Measurements from ENCODE around the gene FOXP1. TPM values are rescaled to one million over a fixed set of nuclear protein-coding genes. Genes with fewer than 3 reads are reported as not detected.

FOXP1 gene
- total and polyA plus RNA-seq, 2 donors (not counting 1 experiment from before 2014, with no cell fraction given) = 70.3 to 101 TPM

DNA sequence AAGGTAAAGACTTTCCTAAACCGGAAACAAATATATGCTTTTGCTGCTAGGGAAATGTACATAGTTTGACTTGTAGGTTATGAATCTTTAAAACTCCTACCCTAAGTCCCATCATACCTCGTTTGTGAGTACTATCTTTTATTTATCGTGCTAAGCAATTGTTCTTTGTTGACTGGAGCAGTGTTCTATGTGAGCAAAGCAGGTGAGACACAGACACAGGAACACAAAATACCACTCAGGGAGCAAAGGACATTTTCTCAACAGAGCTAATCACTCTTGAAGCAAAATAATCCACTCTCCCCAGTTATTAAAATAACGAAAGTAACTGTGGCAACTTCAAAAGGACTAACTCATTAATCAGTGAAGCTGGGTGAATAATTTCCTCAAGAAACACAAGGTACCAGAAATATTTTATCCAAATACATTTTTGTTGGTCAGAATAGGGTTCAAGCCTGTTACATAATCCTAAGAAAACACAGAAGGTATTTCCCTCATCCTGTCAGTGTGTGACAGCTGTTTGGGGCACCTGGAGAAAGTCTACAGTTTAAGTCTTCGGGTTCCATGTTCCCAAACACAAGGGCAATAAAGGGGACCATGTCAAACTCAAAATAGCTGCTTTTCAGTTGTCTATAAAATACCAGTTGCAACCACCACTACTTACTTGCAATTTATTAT lies 407.7 kb downstream of the FOXP1 start:
- H3K36me3 ChIP-seq (ENCODE audit: control insufficient read depth, insufficient read depth, low read length) = no peaks in the 10 kb centered on the region
- no peaks in the 10 kb centered on the region for H3K9me3 ChIP-seq (ENCODE audit: control insufficient read depth, insufficient read depth, low read depth, low read length)
- H2AFZ ChIP-seq (ENCODE audit: low read length) = no peak overlapping the region
- peaks cover 7% of the 10 kb centered on the region for H3K4me1 ChIP-seq (ENCODE audit: control insufficient read depth, extremely low read depth, insufficient read depth, low read length)
- no peaks in the 10 kb centered on the region for H3K27me3 ChIP-seq (ENCODE audit: control insufficient read depth, insufficient read depth, low read length)
- H4K20me1 ChIP-seq (ENCODE audit: control insufficient read depth, extremely low read depth, insufficient read depth, low read length) = no peaks in the 10 kb centered on the region
- no peak for TF ChIP-seq EZH2 (IDR thresholded peaks at IDR 0.05; ENCODE audit: low read length, missing control alignments)
- TF ChIP-seq, protein P1, sequence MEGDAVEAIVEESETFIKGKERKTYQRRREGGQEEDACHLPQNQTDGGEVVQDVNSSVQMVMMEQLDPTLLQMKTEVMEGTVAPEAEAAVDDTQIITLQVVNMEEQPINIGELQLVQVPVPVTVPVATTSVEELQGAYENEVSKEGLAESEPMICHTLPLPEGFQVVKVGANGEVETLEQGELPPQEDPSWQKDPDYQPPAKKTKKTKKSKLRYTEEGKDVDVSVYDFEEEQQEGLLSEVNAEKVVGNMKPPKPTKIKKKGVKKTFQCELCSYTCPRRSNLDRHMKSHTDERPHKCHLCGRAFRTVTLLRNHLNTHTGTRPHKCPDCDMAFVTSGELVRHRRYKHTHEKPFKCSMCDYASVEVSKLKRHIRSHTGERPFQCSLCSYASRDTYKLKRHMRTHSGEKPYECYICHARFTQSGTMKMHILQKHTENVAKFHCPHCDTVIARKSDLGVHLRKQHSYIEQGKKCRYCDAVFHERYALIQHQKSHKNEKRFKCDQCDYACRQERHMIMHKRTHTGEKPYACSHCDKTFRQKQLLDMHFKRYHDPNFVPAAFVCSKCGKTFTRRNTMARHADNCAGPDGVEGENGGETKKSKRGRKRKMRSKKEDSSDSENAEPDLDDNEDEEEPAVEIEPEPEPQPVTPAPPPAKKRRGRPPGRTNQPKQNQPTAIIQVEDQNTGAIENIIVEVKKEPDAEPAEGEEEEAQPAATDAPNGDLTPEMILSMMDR (conservative IDR thresholded peaks at IDR 0.05 in 1 of 2, IDR thresholded peaks at IDR 0.05 in 1 of 2; ENCODE audit: low read depth in 1 of 2, low read length in 2 of 2) = no peak
- H3K79me2 ChIP-seq (ENCODE audit: control insufficient read depth, insufficient read depth, low read length) = no peaks in the 10 kb centered on the region
- no peak overlapping the region for H3K9ac ChIP-seq (ENCODE audit: insufficient read depth, low read length)
- DNase-seq (ENCODE audit: low read depth in 2 of 2) = peak in 1 of 2 donors; percentile 42
- H3K27ac ChIP-seq (ENCODE audit: insufficient read depth, low read length) = no peak overlapping the region
- no peak overlapping the region for H3K4me2 ChIP-seq (ENCODE audit: extremely low read depth, insufficient read depth, low read length)
- H3K4me3 ChIP-seq (replicated peaks in 1 of 4; ENCODE audit: control extremely low read depth in 1 of 4, insufficient read depth in 1 of 4, low read depth in 3 of 4, low read length in 4 of 4) = no peak overlapping the region

DNA sequence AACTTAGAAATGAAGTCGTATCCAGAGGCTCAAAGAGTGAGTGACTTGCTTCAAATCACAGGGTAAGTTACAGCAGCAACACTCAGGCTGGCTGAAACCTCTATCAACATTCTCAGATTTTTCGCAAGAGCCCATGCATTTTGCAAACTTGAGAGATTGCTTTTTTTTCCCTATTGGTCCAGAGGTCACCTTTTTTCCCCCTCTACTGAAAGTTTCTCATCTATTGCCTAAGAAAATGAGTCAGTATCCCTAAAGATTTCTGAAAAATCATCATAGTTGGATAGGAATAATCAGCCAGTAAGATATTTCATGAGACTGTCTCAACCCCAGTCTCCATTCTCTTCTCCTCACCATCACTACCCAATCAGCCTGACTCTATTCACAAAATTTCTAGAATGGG lies 410.6 kb downstream of the FOXP1 start:
- Histone ChIP-seq H3K36me3 (ENCODE audit: control insufficient read depth, insufficient read depth, low read length) (no peaks in the 10 kb centered on the region), H3K9me3 (ENCODE audit: control insufficient read depth, insufficient read depth, low read depth, low read length) (no peaks in the 10 kb centered on the region), H3K79me2 (ENCODE audit: control insufficient read depth, insufficient read depth, low read length) (no peaks in the 10 kb centered on the region), H3K4me2 (ENCODE audit: extremely low read depth, insufficient read depth, low read length) (no peak overlapping the region), H3K9ac (ENCODE audit: insufficient read depth, low read length) (no peak overlapping the region), H3K27ac (ENCODE audit: insufficient read depth, low read length) (peak overlapping the region; percentile 49), H4K20me1 (ENCODE audit: control insufficient read depth, extremely low read depth, insufficient read depth, low read length) (no peaks in the 10 kb centered on the region), H3K4me1 (ENCODE audit: control insufficient read depth, extremely low read depth, insufficient read depth, low read length) (peaks cover 10% of the 10 kb centered on the region), H3K27me3 (ENCODE audit: control insufficient read depth, insufficient read depth, low read length) (no peaks in the 10 kb centered on the region), H3K4me3 (replicated peaks in 1 of 4; ENCODE audit: control extremely low read depth in 1 of 4, insufficient read depth in 1 of 4, low read depth in 3 of 4, low read length in 4 of 4) (no peak overlapping the region), H2AFZ (ENCODE audit: low read length) (no peak overlapping the region)
- TF ChIP-seq, protein P1 (conservative IDR thresholded peaks at IDR 0.05 in 1 of 2, IDR thresholded peaks at IDR 0.05 in 1 of 2; ENCODE audit: low read depth in 1 of 2, low read length in 2 of 2) = no peak
- no peak for TF ChIP-seq EZH2 (IDR thresholded peaks at IDR 0.05; ENCODE audit: low read length, missing control alignments)
- DNase-seq (ENCODE audit: low read depth in 2 of 2) = peak; percentile 59 to 97

DNA sequence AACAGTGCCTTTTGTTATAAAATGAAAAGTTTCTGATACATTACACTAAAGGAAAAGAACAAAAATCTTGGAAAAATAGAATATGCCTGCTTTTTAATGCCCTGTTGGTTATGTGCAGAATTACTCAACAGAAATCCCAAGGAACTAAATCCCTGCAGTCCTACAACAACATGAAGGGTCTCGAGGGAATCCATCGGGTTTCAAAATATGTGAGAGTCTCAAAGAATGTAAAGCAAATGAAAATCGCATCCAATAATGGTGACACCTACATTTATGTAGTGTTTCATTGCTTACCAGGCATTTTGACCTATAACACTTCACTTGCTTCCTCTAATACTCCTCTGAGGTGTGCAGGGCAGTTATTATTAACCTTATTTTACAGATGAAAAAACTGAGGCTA lies 411.3 kb downstream of the FOXP1 start:
- no peaks in the 10 kb centered on the region for H3K27me3 ChIP-seq (ENCODE audit: control insufficient read depth, insufficient read depth, low read length)
- H3K4me2 ChIP-seq (ENCODE audit: extremely low read depth, insufficient read depth, low read length) = no peak overlapping the region
- H2AFZ ChIP-seq (ENCODE audit: low read length) = no peak overlapping the region
- no peaks in the 10 kb centered on the region for H3K36me3 ChIP-seq (ENCODE audit: control insufficient read depth, insufficient read depth, low read length)
- no peak for DNase-seq (ENCODE audit: low read depth in 2 of 2)
- no peaks in the 10 kb centered on the region for H3K9me3 ChIP-seq (ENCODE audit: control insufficient read depth, insufficient read depth, low read depth, low read length)
- H3K4me3 ChIP-seq (replicated peaks in 1 of 4; ENCODE audit: control extremely low read depth in 1 of 4, insufficient read depth in 1 of 4, low read depth in 3 of 4, low read length in 4 of 4) = no peak overlapping the region
- no peaks in the 10 kb centered on the region for H4K20me1 ChIP-seq (ENCODE audit: control insufficient read depth, extremely low read depth, insufficient read depth, low read length)
- H3K27ac ChIP-seq (ENCODE audit: insufficient read depth, low read length) = peak overlapping the region; percentile 18
- H3K4me1 ChIP-seq (ENCODE audit: control insufficient read depth, extremely low read depth, insufficient read depth, low read length) = peaks cover 10% of the 10 kb centered on the region
- no peaks in the 10 kb centered on the region for H3K79me2 ChIP-seq (ENCODE audit: control insufficient read depth, insufficient read depth, low read length)
- no peak overlapping the region for H3K9ac ChIP-seq (ENCODE audit: insufficient read depth, low read length)
- TF ChIP-seq EZH2 (IDR thresholded peaks at IDR 0.05; ENCODE audit: low read length, missing control alignments) = no peak
- TF ChIP-seq, protein P1 (conservative IDR thresholded peaks at IDR 0.05 in 1 of 2, IDR thresholded peaks at IDR 0.05 in 1 of 2; ENCODE audit: low read depth in 1 of 2, low read length in 2 of 2) = no peak

Data from fibroblast of lung (primary cell).